K562 (cell line): ENCODE results near the gene PBX2. TPM values are rescaled to one million over a fixed set of nuclear protein-coding genes. Genes with fewer than 3 reads are reported as not detected.

Source experiments
- CBX3 ChIP-seq, 2 experiments: IDR thresholded peaks; 1 replicate in 1 of 2; 2 replicates in 1 of 2; pipeline ENCODE4 v1.6.1; 2012; ENCODE audit warnings: inconsistent platforms in 2 of 2, low read length in 2 of 2, borderline replicate concordance in 1 of 2, control low read depth in 1 of 2
- CCNT2 ChIP-seq: IDR thresholded peaks from 2 replicates; pipeline ENCODE4 v1.6.1; 2011; ENCODE audit warnings: borderline replicate concordance, low read depth, mild to moderate bottlenecking, moderate library complexity, mixed read lengths, low read length; ENCODE audit not compliant: insufficient read length; ENCODE audit errors: extremely low read depth
- EP300 ChIP-seq: IDR thresholded peaks from 2 replicates; pipeline ENCODE4 v1.6.1; 2012; ENCODE audit warnings: low read length, improper control_type of control experiment
- GATA2 ChIP-seq: sonication (generic); formaldehyde crosslinking; IDR thresholded peaks from 2 replicates; pipeline ENCODE4 v1.4.0; 2020; ENCODE audit warnings: mild to moderate bottlenecking, missing genetic modification reagents
- HNRNPL ChIP-seq: fragments of 200-400 bp; formaldehyde crosslinking; IDR thresholded peaks from 2 replicates; pipeline ENCODE4 v1.6.1; 2017; ENCODE audit warnings: low read depth, mild to moderate bottlenecking, low read length
- JUN ChIP-seq, 2 experiments: sonication (generic) in 1 of 2; formaldehyde crosslinking in 1 of 2; IDR thresholded peaks; 2 replicates each; pipeline versions ENCODE4 v1.6.1 to v1.8.0; 2012 to 2022; ENCODE audit warnings: borderline replicate concordance in 2 of 2, mild to moderate bottlenecking in 2 of 2, improper control_type of control experiment in 1 of 2, low read depth in 1 of 2, low read length in 1 of 2, missing genetic modification reagents in 1 of 2
- KLF1 ChIP-seq: fragments of 450-650 bp; IDR thresholded peaks from 2 replicates; pipeline ENCODE4 v1.6.1; 2016; ENCODE audit warnings: missing genetic modification characterization, missing compliant biosample characterization
- MXD1 ChIP-seq: fragments of 250-450 bp; sonication (Bioruptor Pico); IDR thresholded peaks from 2 replicates; pipeline ENCODE4 v1.8.0; 2021; ENCODE audit warnings: borderline replicate concordance, mild to moderate bottlenecking, moderate library complexity; ENCODE audit not compliant: poor library complexity, severe bottlenecking
- NR4A1 ChIP-seq, 2 experiments: fragments of 250-450 bp in 1 of 2; fragments of 450-650 bp in 1 of 2; sonication (Bioruptor Pico) in 1 of 2; IDR thresholded peaks; 2 replicates each; pipeline versions ENCODE4 v1.4.0 to v1.6.1; 2016 to 2020; ENCODE audit warnings: mild to moderate bottlenecking in 2 of 2, missing compliant biosample characterization in 1 of 2, missing genetic modification characterization in 1 of 2, moderate library complexity in 1 of 2
- PHF21A ChIP-seq: fragments of 450-650 bp; IDR thresholded peaks from 2 replicates; pipeline ENCODE4 v1.6.1; 2017; ENCODE audit warnings: low read depth, borderline replicate concordance
- PHF8 ChIP-seq: fragments of 200-600 bp; sonication (generic); IDR thresholded peaks from 2 replicates; pipeline ENCODE4 v1.6.1; 2012; ENCODE audit warnings: mixed run types, mild to moderate bottlenecking, inconsistent platforms, low read length, moderate library complexity, borderline replicate concordance
- POLR2G ChIP-seq: fragments of 200-400 bp; formaldehyde crosslinking; IDR thresholded peaks from 2 replicates; pipeline ENCODE4 v1.6.1; 2017; ENCODE audit warnings: low read depth, mild to moderate bottlenecking, antibody characterized with exemption, low read length, moderate library complexity
- RBM14 ChIP-seq: fragments of 200-400 bp; formaldehyde crosslinking; IDR thresholded peaks from 2 replicates; pipeline ENCODE4 v1.6.1; 2018; ENCODE audit warnings: low read depth, mild to moderate bottlenecking, low read length, moderate library complexity, borderline replicate concordance; ENCODE audit not compliant: insufficient read depth
- RBM25 ChIP-seq: fragments of 200-400 bp; formaldehyde crosslinking; IDR thresholded peaks from 2 replicates; pipeline ENCODE4 v1.6.1; 2018; ENCODE audit warnings: low read length, low read depth, moderate library complexity; ENCODE audit not compliant: severe bottlenecking
- SUPT5H ChIP-seq: fragments of 450-650 bp; IDR thresholded peaks from 2 replicates; pipeline ENCODE4 v1.6.1; 2016
- TBL1XR1 ChIP-seq, 2 experiments: IDR thresholded peaks; 2 replicates each; pipeline ENCODE4 v1.6.1; 2012; ENCODE audit warnings: improper control_type of control experiment in 2 of 2, low read length in 2 of 2, mild to moderate bottlenecking in 1 of 2
- U2AF1 ChIP-seq: fragments of 200-400 bp; formaldehyde crosslinking; optimal IDR thresholded peaks from 2 replicates; pipeline ENCODE3; 2017; ENCODE audit warnings: mild to moderate bottlenecking, low read depth, low read length, moderate library complexity
- U2AF2 ChIP-seq: fragments of 200-400 bp; formaldehyde crosslinking; optimal IDR thresholded peaks from 2 replicates; pipeline ENCODE3; 2017; ENCODE audit warnings: low read depth, mild to moderate bottlenecking, low read length
- ZNF197 ChIP-seq: fragments of 200-800 bp; sonication (Bioruptor generic); IDR thresholded peaks from 2 replicates; pipeline ENCODE4 v1.6.1; 2016; ENCODE audit warnings: low read depth, missing genetic modification characterization, missing compliant biosample characterization
- ZNF239 ChIP-seq: fragments of 250-450 bp; sonication (Bioruptor Pico); IDR thresholded peaks from 2 replicates; pipeline ENCODE4 v1.4.0; 2020; ENCODE audit warnings: mild to moderate bottlenecking
- ZNF445 ChIP-seq: fragments of 250-450 bp; sonication (Bioruptor Pico); IDR thresholded peaks from 2 replicates; pipeline ENCODE4 v1.4.0; 2020; ENCODE audit warnings: low read depth, mild to moderate bottlenecking, moderate library complexity
- polyA plus RNA-seq, 8 experiments: library from polyadenylated mRNA; depleted of rRNA in 4 of 8; stranded (reverse) in 5 of 8; unstranded in 3 of 8; fragments of >200 nt; fragmentation: Nextera tagmentation in 2 of 8; fragmentation: Illumina TruSeq in 1 of 8; extraction: Ambion mirVana in 2 of 8; extraction: Trizol in 1 of 8; gene quantifications; 2 replicates each; pipeline versions ENCODE4 v1.2.1 to v1.2.3, GENCODE V29; 2011 to 2014; ENCODE audit warnings: inconsistent platforms in 1 of 8, missing spikeins in 1 of 8
- total RNA-seq, 7 experiments: library from RNA; depleted of rRNA in 6 of 7; stranded (reverse); fragments of >200 nt in 6 of 7; fragmentation: Illumina TruSeq in 2 of 7; extraction: Trizol in 2 of 7; gene quantifications; 2 replicates each; pipeline versions ENCODE4 v1.2.1 to v1.2.3, GENCODE V29; 2011 to 2021; ENCODE audit warnings: low replicate concordance in 1 of 7
- TF ChIP-seq, protein P1 (sequence below): fragments of 450-650 bp; IDR thresholded peaks from 2 replicates; pipeline ENCODE4 v1.7.1; 2018; ENCODE audit warnings: mild to moderate bottlenecking, low read depth; ENCODE audit not compliant: partially characterized antibody
- TF ChIP-seq, protein P2 (sequence below): sonication (generic); formaldehyde crosslinking; IDR thresholded peaks from 2 replicates; pipeline ENCODE4 v1.8.0; 2022; ENCODE audit warnings: missing genetic modification reagents, mild to moderate bottlenecking, moderate library complexity, borderline replicate concordance

The PBX2 gene
- total and polyA plus RNA-seq, 9 of the 15 experiments (the other 6 are each of a cell fraction or from before 2014, with no cell fraction given): 1.9 to 134 (median 62.5) TPM

DNA sequence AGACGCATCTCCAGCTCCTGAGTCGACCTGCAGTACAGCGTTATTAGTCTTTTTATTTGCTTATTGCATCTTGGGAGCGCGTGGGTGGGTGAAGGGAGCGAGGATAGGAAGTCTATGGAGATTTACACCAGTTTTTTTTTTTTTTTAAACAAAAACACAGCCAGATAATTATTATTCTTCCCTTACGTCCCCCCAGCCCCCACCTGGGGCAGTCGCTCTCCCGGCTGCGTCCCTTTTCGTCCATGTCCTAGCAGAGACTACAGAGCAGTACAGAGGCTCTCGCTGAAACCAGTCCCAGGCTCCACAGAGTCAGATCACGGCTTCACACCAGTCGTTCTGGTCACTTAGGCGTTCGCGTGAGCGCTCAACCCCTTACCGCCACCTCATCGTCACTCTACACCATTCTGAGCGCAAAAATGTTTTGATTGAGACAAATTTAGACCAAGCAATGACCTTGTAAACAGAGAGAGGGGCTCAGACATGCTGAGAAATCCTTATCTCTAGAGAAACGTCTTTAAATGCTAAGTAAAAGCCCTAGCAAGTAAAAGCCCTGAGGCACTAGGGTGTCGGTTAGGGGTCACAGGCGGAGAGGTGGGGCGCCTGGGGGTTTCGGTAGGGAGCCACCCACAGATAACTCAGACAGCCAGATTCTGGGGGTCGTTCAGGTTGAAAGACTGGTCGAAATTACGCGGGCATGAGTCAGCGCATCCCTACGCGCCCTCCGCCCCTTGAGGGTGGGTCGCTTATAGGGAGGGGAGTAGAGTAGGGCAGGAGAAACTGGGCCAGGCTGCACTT is 37.0 kb downstream of the PBX2 start (continued):
- TF ChIP-seq POLR2G (no peak), RBM14 (no peak), MXD1 (CRISPR knock-in tag) (no peak), PHF21A (peak; percentile 40; the same call in 1 of the 2 replicates), JUN (IDR thresholded peaks at IDR 0.05; ENCODE audit: borderline replicate concordance, low read depth, low read length) (no peak), JUN (CRISPR knock-in tag; IDR thresholded peaks at IDR 0.05; ENCODE audit: borderline replicate concordance) (no peak), PHF8 (no peak), ZNF239 (CRISPR knock-in tag) (no peak), NR4A1 (CRISPR knock-in tag; IDR thresholded peaks at IDR 0.05) (no peak), NR4A1 (tag; IDR thresholded peaks at IDR 0.05) (no peak), CCNT2 (no peak), EP300 (peak; percentile 3; the same call in 1 of the 2 replicates), HNRNPL (no peak), ZNF197 (no peak), KLF1 (no peak), RBM25 (no peak), U2AF1 (no peak), CBX3 (IDR thresholded peaks at IDR 0.05; ENCODE audit: borderline replicate concordance in 1 of 2, low read length in 2 of 2) (peak in 1 of 2 experiments; percentile 12; a peak in 1 of 3 replicates), SUPT5H (no peak), TBL1XR1 (IDR thresholded peaks at IDR 0.05; ENCODE audit: low read length in 2 of 2) (no peak; a peak in 1 of 4 replicates), ZNF445 (no peak), U2AF2 (no peak), GATA2 (no peak)
- TF ChIP-seq, protein P1, sequence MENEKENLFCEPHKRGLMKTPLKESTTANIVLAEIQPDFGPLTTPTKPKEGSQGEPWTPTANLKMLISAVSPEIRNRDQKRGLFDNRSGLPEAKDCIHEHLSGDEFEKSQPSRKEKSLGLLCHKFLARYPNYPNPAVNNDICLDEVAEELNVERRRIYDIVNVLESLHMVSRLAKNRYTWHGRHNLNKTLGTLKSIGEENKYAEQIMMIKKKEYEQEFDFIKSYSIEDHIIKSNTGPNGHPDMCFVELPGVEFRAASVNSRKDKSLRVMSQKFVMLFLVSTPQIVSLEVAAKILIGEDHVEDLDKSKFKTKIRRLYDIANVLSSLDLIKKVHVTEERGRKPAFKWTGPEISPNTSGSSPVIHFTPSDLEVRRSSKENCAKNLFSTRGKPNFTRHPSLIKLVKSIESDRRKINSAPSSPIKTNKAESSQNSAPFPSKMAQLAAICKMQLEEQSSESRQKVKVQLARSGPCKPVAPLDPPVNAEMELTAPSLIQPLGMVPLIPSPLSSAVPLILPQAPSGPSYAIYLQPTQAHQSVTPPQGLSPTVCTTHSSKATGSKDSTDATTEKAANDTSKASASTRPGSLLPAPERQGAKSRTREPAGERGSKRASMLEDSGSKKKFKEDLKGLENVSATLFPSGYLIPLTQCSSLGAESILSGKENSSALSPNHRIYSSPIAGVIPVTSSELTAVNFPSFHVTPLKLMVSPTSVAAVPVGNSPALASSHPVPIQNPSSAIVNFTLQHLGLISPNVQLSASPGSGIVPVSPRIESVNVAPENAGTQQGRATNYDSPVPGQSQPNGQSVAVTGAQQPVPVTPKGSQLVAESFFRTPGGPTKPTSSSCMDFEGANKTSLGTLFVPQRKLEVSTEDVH: peak; percentile 21
- TF ChIP-seq, protein P2, sequence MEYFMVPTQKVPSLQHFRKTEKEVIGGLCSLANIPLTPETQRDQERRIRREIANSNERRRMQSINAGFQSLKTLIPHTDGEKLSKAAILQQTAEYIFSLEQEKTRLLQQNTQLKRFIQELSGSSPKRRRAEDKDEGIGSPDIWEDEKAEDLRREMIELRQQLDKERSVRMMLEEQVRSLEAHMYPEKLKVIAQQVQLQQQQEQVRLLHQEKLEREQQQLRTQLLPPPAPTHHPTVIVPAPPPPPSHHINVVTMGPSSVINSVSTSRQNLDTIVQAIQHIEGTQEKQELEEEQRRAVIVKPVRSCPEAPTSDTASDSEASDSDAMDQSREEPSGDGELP (CRISPR knock-in tag): no peak
